Upper lobe of left lung (tissue), 6 donors: ENCODE results near the gene PDLIM5. TPM values are rescaled to one million over a fixed set of nuclear protein-coding genes. Genes with fewer than 3 reads are reported as not detected.

ENCODE experiments used
- ATAC-seq, 2 donors: fragments of 200-7000 bp; cut with Tn5 transposase; one replicate each; pipeline ENCODE4 v1.9.1; 2022; ENCODE audit warnings: mild to moderate bottlenecking in 2 of 2, moderate library complexity in 2 of 2; ENCODE audit not compliant: low FRiP score in 2 of 2
- DNase-seq, 2 donors: peaks; one replicate each; pipeline ENCODE4 v3.0.0-alpha.2; 2019 to 2020
- H3K27ac ChIP-seq, 4 donors: fragments of 200-600 bp; sonication (generic); one replicate each; pipeline ENCODE4 v1.5.1; 2016 to 2019
- H3K27me3 ChIP-seq, 4 donors: fragments of 200-600 bp; sonication (generic); one replicate each; pipeline ENCODE4 v1.5.1; 2017 to 2019
- H3K36me3 ChIP-seq, 4 donors: fragments of 200-600 bp; sonication (generic); one replicate each; pipeline ENCODE4 v1.5.1; 2016 to 2019
- H3K4me1 ChIP-seq, 4 donors: fragments of 200-600 bp; sonication (generic); one replicate each; pipeline ENCODE4 v1.5.1; 2018 to 2019
- H3K4me3 ChIP-seq, 4 donors: fragments of 200-600 bp; sonication (generic); one replicate each; pipeline ENCODE4 v1.5.1; 2017 to 2019; ENCODE audit warnings: mild to moderate bottlenecking in 2 of 4, moderate library complexity in 1 of 4
- H3K9me3 ChIP-seq, 4 donors: fragments of 200-600 bp; sonication (generic); one replicate each; pipeline ENCODE4 v1.5.1; 2018 to 2019
- CTCF ChIP-seq, 6 experiments: fragments of 450-650 bp in 4 of 6; fragments of 200-600 bp in 2 of 6; sonication (generic) in 2 of 6; IDR thresholded peaks; one replicate each; pipeline ENCODE4 v1.5.1; 2016 to 2019; ENCODE audit warnings: antibody characterized with exemption in 6 of 6
- EP300 ChIP-seq, 4 donors: sonication (generic); formaldehyde crosslinking; IDR thresholded peaks; one replicate each; pipeline ENCODE4 v1.5.1; 2017; ENCODE audit warnings: antibody characterized with exemption in 4 of 4, control low read depth in 2 of 4
- POLR2A ChIP-seq, 4 donors: fragments of 450-650 bp; IDR thresholded peaks; one replicate each; pipeline ENCODE4 v1.5.1; 2016 to 2017; ENCODE audit warnings: antibody characterized with exemption in 4 of 4, mild to moderate bottlenecking in 2 of 4
- POLR2AphosphoS5 ChIP-seq, 2 donors: sonication (generic); formaldehyde crosslinking; IDR thresholded peaks; one replicate each; pipeline ENCODE4 v1.5.1; 2017; ENCODE audit warnings: antibody characterized with exemption in 2 of 2
- WGBS, 2 donors: methylation state at CpG; one replicate each; pipeline ENCODE4 v1.1.5; 2017 to 2018; 5-methylcytosine and 5-hydroxymethylcytosine counted together
- total RNA-seq, 6 donors: library from RNA; depleted of rRNA in 4 of 6; stranded (reverse); fragments of >200 nt in 4 of 6; gene quantifications; one replicate each; pipeline versions ENCODE4 v1.1.0 to v1.2.1, GENCODE V29; 2016 to 2021
- donor health status: DM: no; HTN: no; CAD: no; lungs with moderate emphysema.
- donor health status: DM: no; HTN: yes; CAD: no; lungs with severe emphysema.

The PDLIM5 gene
- total RNA-seq, 6 donors from 2014 or later = 24.1 to 105 (median 73.0) TPM

GRCh38 chr4:94523033-94523580, 71.4 kb downstream of the PDLIM5 start:
- Histone ChIP-seq H3K9me3 (no peaks in the 10 kb centered on the region), H3K36me3 (no peaks in the 10 kb centered on the region), H3K4me1 (peaks cover 12 to 52% (median 31%) of the 10 kb centered on the region in 4 donors), H3K27ac (peak overlapping the region in 1 of 4 donors; percentile 53), H3K27me3 (no peaks in the 10 kb centered on the region), H3K4me3 (no peak overlapping the region)
- no peak for ATAC-seq
- TF ChIP-seq POLR2A (IDR thresholded peaks at IDR 0.05) (no peak), CTCF (IDR thresholded peaks at IDR 0.05) (no peak), EP300 (IDR thresholded peaks at IDR 0.05) (no peak), POLR2AphosphoS5 (IDR thresholded peaks at IDR 0.05) (no peak)
- DNase-seq = no peak

- Histone ChIP-seq H3K4me1 (peaks cover 9 to 48% (median 30%) of the 10 kb centered on the region in 4 donors), H3K27ac (peak overlapping the region in 1 of 4 donors; percentile 53), H3K9me3 (no peaks in the 10 kb centered on the region), H3K27me3 (no peaks in the 10 kb centered on the region), H3K36me3 (no peaks in the 10 kb centered on the region), H3K4me3 (no peak overlapping the region)
- TF ChIP-seq POLR2A (IDR thresholded peaks at IDR 0.05) = no peak
- TF ChIP-seq CTCF (IDR thresholded peaks at IDR 0.05) = no peak
- no peak for TF ChIP-seq POLR2AphosphoS5 (IDR thresholded peaks at IDR 0.05)
- no peak for TF ChIP-seq EP300 (IDR thresholded peaks at IDR 0.05)
- DNase-seq (no peak), ATAC-seq (peak in 1 of 2 donors; percentile 33)
- 92 to 95% methylated on average over 3 of the region's 3 CpGs for WGBS, 2 donors
Observed at GRCh38 chr4:94523617-94524016, 71.9 kb downstream of the PDLIM5 start.

GRCh38 chr4:94525993-94526728, 74.4 kb downstream of the PDLIM5 start:
- H3K4me1 ChIP-seq = peaks cover 0 to 29% (median 14%) of the 10 kb centered on the region in 4 donors
- no peaks in the 10 kb centered on the region for H3K27me3 ChIP-seq
- H3K4me3 ChIP-seq = no peak overlapping the region
- no peak for DNase-seq
- TF ChIP-seq POLR2A (IDR thresholded peaks at IDR 0.05) (no peak), CTCF (IDR thresholded peaks at IDR 0.05) (no peak), POLR2AphosphoS5 (IDR thresholded peaks at IDR 0.05) (no peak), EP300 (IDR thresholded peaks at IDR 0.05) (no peak)
- H3K9me3 ChIP-seq = no peaks in the 10 kb centered on the region
- ATAC-seq = peak in 1 of 2 donors; percentile 67
- 39 to 43% methylated on average over 3 of the region's 3 CpGs for WGBS, 2 donors
- peak overlapping the region in 3 of 4 donors; percentile 5 to 38 (median 8) for H3K27ac ChIP-seq
- no peaks in the 10 kb centered on the region for H3K36me3 ChIP-seq

- no peak overlapping the region for H3K27ac ChIP-seq
- H3K36me3 ChIP-seq = no peaks in the 10 kb centered on the region
- DNase-seq = no peak
- no peak for TF ChIP-seq POLR2AphosphoS5 (IDR thresholded peaks at IDR 0.05)
- no peak for TF ChIP-seq EP300 (IDR thresholded peaks at IDR 0.05)
- no peak for TF ChIP-seq POLR2A (IDR thresholded peaks at IDR 0.05)
- no peak for TF ChIP-seq CTCF (IDR thresholded peaks at IDR 0.05)
- 87 to 94% methylated on average over 3 of the region's 3 CpGs for WGBS, 2 donors
- peaks cover 0 to 28% (median 13%) of the 10 kb centered on the region in 4 donors for H3K4me1 ChIP-seq
- H3K4me3 ChIP-seq = no peak overlapping the region
- no peaks in the 10 kb centered on the region for H3K27me3 ChIP-seq
- no peaks in the 10 kb centered on the region for H3K9me3 ChIP-seq
- ATAC-seq = no peak
Observed at GRCh38 chr4:94527556-94528233, 76.0 kb downstream of the PDLIM5 start.
